ENCODE measurements around the gene KISS1.

The KISS1 gene

DNA sequence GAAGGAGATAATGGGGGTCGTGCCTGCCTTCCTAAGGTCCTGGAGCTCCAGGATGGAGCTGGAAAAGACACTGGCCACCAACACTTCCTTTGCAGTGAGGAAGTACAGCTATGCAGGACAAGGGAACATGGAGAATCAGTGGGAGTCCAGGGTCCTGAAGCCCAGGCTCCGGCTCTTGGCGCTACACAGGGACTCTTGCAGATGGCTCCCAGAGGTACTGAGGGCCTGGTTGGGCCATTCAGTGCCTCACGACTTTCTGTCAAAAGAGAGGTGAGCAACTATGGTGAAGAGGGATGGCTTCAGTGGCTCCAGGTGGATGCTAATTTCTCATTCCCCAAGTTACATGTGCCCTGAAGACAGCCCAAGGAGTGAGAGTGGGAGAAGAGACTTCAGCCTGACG is 42.6 kb downstream of the KISS1 start:
- DNase-seq, result no peak

- no peak for DNase-seq
Measured at GRCh38 chr1:204152310-204153044, 43.8 kb downstream of the KISS1 start.

GRCh38 chr1:204151552-204152309 is 44.6 kb downstream of the KISS1 start, which contains the start of gene ETNK2:
Gene ETNK2 (minus strand): TSS chr1:204152044. CDS start chr1:204151852, 192 bp downstream.
- DNase-seq, result peak; percentile 78

DNA sequence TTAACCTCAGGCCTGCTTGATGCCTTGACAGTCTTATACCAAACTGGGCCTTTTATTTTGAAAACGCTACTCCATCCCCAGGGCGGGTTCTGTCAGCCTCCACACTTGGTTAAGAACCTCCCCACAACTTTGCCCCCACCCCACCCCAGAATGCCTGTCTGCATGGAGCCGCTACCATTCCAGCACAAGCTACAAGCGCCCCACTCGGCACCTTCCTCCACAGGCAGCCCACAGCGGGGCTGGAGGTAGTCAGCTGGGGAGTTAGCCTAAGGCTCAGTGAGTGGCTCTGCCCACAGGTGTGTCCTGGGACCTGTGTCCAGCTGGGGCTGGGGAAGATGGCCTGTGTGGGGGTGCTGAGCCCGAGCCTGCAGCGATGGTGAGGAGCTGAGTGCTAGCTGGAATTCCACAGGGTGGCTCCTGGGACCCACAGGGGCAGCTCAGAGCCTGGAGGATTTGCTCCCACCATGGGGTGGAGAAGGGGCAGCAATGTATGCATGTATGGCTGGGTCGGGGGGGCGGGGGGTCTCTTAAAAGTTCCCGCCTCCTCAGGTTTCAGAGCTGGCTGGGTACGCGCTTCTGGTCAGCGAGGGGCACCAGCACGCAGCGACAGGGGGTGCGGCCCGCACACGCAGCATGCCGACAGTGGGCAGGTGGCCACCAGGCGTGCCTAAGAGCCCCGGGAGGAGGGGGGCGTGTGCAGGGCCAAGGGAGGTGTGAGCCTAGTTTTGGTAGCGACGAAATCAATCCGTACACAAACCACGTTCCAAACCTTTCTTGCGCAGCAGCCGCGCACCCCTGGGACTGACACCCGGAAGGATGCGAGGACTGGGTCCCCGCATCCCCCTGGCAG is 45.4 kb downstream of the KISS1 start:
- no peak for DNase-seq

GRCh38 chr1:204149635-204150565 is 46.4 kb downstream of the KISS1 start:
- no peak for DNase-seq

GRCh38 chr1:204149107-204149506 is 47.2 kb downstream of the KISS1 start:
- no peak for DNase-seq

- no peak for DNase-seq
Measured at GRCh38 chr1:204147406-204148383, 48.6 kb downstream of the KISS1 start.

DNA sequence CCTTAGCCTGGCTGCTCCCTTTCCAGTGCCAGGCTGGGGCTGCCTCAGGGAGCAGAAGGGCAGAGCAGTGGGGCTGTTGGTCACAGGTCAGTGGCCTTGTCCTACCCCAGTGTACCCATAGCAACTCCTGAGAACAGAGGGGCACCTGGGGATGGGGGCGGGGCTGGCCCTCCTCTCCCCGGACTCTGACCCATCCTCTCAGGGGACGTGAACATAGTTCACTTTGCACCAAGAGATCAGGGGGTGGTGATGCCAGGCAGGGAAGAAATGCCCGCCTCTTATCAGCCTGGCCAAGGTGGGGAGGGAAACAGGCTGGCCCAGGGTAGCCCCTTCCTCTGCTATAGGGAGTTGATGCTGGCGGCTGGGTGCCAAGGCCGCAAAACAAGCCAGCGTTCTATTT is 49.3 kb downstream of the KISS1 start:
- DNase-seq, result no peak

DNA sequence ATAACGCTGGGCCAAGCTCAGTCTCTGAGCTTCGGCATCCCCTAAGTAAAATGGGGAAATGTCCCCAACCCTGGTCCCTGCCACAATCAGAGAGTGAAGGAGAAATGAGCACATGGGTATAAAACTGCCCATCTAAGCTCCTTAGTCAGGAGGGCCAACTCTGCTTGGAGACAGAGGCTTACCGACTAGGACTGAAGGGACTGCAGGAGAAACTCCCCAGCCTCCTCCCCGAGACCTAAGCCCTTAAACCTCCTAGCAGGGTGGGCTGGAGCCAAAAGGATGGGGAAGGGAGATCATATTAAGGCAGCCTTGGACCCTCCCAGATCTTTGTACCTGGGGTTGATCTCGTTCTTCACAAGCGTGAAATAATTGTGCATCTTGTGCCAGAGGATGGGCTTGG is 50.0 kb downstream of the KISS1 start:
- no peak for DNase-seq

GRCh38 chr1:204145033-204145504 is 51.2 kb downstream of the KISS1 start:
- no peak for DNase-seq

- no peak for DNase-seq
Measured at GRCh38 chr1:204143276-204144041, 52.8 kb downstream of the KISS1 start.

DNA sequence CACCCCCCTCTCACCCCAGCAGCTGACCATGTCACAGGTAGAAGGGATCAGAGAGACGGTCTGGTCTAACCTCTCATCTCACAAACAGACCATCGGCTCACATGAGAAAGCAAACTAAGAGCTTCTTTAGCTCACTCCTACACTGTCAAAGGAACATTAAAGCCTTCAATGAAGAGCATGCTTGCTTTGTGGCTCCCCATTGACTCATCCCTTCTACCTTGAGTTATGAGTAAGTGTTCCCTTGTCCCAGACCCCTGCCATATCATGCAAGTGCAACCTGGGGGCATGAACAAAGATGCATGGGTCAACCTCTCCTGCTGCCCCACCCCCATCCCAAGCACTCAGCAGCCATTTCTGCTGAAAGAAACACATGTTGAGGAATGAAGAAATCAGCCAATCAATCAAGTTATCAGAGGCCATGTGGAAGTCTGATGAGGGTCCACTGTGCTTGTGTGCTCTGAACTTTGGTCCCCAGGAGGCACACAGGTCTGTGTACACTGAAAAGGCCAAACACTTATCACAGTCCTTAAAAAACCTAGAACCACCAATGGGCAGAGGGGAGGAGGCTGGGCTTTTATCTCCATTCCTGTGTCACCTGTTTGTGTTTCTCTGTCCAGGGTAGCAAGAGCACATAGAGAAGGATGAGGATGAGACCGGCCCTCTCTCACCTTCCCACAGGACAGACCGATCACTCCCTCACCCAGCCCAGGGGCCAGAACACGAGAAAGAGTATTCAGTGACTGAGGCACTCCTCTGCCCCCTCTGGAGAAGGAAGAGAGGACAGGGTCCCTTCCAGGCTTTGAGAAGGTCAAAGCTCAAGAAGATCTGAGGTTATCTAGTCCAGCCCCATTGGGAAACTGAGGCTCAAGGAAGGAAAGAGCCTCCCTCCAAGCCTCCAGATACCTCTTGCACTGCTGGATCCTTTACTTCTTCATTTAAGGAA is 54.0 kb downstream of the KISS1 start:
- DNase-seq, result no peak

GRCh38 chr1:204141131-204141530 is 55.2 kb downstream of the KISS1 start:
- no peak for DNase-seq
